HepG2 (cell line): ENCODE data around the gene TBC1D26. TPM values are rescaled to one million over a fixed set of nuclear protein-coding genes. Genes with fewer than 3 reads are reported as not detected.

ENCODE experiments used
- ATAC-seq: fragments of 200-7000 bp; cut with Tn5 transposase; 3 replicates; pipeline ENCODE4 v1.9.1; 2020; ENCODE audit warnings: mild to moderate bottlenecking, moderate library complexity
- BruUV-seq: library from RNA; stranded (reverse); fragments of 400-500 nt; replicated peaks from 2 replicates; lab custom pipeline; 2021; lab: Mats Ljungman, UMichigan
- CTCF ChIA-PET: fragments of 300-600 bp; formaldehyde crosslinking; extraction: SDS; loops from one replicate; lab custom pipeline; 2021; ENCODE audit warnings: low total read pairs, inconsistent platforms, low intra/inter-chr PET ratio; lab: Yijun Ruan, JAX
- POLR2A ChIA-PET: fragments of 350-600 bp; sonication (Branson Sonifier 250); formaldehyde crosslinking; loops from one replicate; lab custom pipeline; 2020; ENCODE audit warnings: antibody characterized with exemption, inconsistent platforms; lab: Yijun Ruan, JAX
- DNase-seq: peaks from one replicate; pipeline ENCODE4 v3.0.0-alpha.2; 2015; ENCODE audit warnings: low spot score
- FAIRE-seq: peaks from 3 replicates; lab custom pipeline; 2011; peaks lifted over from hg19 to GRCh38; lab: Jason Lieb, UNC
- H2AFZ ChIP-seq: one replicate; pipeline ENCODE4 v1.6.1; 2011; ENCODE audit warnings: low read length, inconsistent platforms
- H3K27ac ChIP-seq: fragments of 300-600 bp; 3 replicates; pipeline ENCODE4 v1.8.0; 2011; ENCODE audit warnings: mixed run types, mild to moderate bottlenecking, mixed read lengths, low read length, inconsistent platforms; ENCODE audit not compliant: insufficient read depth; ENCODE audit errors: extremely low read length
- H3K27me3 ChIP-seq, 2 experiments: fragments of 200-600 bp in 1 of 2; 2 replicates in 1 of 2; 3 replicates in 1 of 2; pipeline versions ENCODE4 v1.6.0 to v1.8.0; 2011; ENCODE audit warnings: low read length in 2 of 2, mild to moderate bottlenecking in 2 of 2, moderate library complexity in 2 of 2, inconsistent platforms in 1 of 2; ENCODE audit not compliant: insufficient read depth in 2 of 2, control insufficient read depth in 1 of 2
- H3K36me3 ChIP-seq, 2 experiments: fragments of 200-600 bp in 1 of 2; replicated peaks in 1 of 2; 2 replicates in 1 of 2; 3 replicates in 1 of 2; pipeline versions ENCODE4 v1.5.1 to v1.8.0; 2011; ENCODE audit warnings: low read length in 2 of 2, inconsistent platforms in 1 of 2; ENCODE audit not compliant: insufficient read depth in 2 of 2, control insufficient read depth in 1 of 2
- H3K4me1 ChIP-seq: 2 replicates; pipeline ENCODE4 v1.5.1; 2012; ENCODE audit warnings: low read length, inconsistent platforms; ENCODE audit not compliant: insufficient read depth
- H3K4me2 ChIP-seq: 2 replicates; pipeline ENCODE4 v1.6.0; 2011; ENCODE audit warnings: low read depth, low read length, inconsistent platforms
- H3K4me3 ChIP-seq, 3 experiments: fragments of 200-600 bp in 1 of 3; sonication (generic), shearing (Covaris generic) in 1 of 3; replicated peaks in 1 of 3; 2 replicates each; pipeline ENCODE4 v1.5.1; 2011 to 2016; ENCODE audit warnings: low read length in 3 of 3, inconsistent platforms in 2 of 3, low read depth in 2 of 3, mild to moderate bottlenecking in 2 of 3, control low read depth in 1 of 3, mixed read lengths in 1 of 3; ENCODE audit not compliant: insufficient read depth in 1 of 3
- H3K79me2 ChIP-seq: one replicate; pipeline ENCODE4 v1.6.1; 2011; ENCODE audit warnings: low read length, inconsistent platforms; ENCODE audit not compliant: insufficient read depth
- H3K9ac ChIP-seq: 2 replicates; pipeline ENCODE4 v1.6.0; 2011; ENCODE audit warnings: mild to moderate bottlenecking, low read depth, low read length, inconsistent platforms; ENCODE audit not compliant: insufficient read depth
- H3K9me3 ChIP-seq: 2 replicates; pipeline ENCODE4 v1.5.1; 2012; ENCODE audit warnings: mild to moderate bottlenecking, low read length
- H4K20me1 ChIP-seq: 2 replicates; pipeline ENCODE4 v1.6.0; 2011; ENCODE audit warnings: inconsistent platforms, mild to moderate bottlenecking, low read length, moderate library complexity; ENCODE audit not compliant: insufficient read depth
- NFIB ChIP-seq: sonication (generic); formaldehyde crosslinking; IDR thresholded peaks from 2 replicates; pipeline ENCODE4 v1.9.0; 2021; ENCODE audit warnings: missing genetic modification reagents, mild to moderate bottlenecking, borderline replicate concordance
- NR1H2 ChIP-seq: sonication (generic); formaldehyde crosslinking; IDR thresholded peaks from 2 replicates; pipeline ENCODE4 v1.8.1; 2022; ENCODE audit warnings: low read depth, missing genetic modification reagents, borderline replicate concordance
- SP140L ChIP-seq: sonication (generic); formaldehyde crosslinking; IDR thresholded peaks from 2 replicates; pipeline ENCODE4 v1.4.0; 2020; ENCODE audit warnings: missing genetic modification reagents, borderline replicate concordance
- TBX2 ChIP-seq: sonication (generic); formaldehyde crosslinking; IDR thresholded peaks from 2 replicates; pipeline ENCODE4 v1.5.0; 2020; ENCODE audit warnings: missing genetic modification reagents, mild to moderate bottlenecking, borderline replicate concordance
- TEAD2 ChIP-seq: sonication (generic); formaldehyde crosslinking; IDR thresholded peaks from 2 replicates; pipeline ENCODE4 v1.9.0; 2021; ENCODE audit warnings: missing genetic modification reagents
- ZNF232 ChIP-seq: sonication (generic); formaldehyde crosslinking; IDR thresholded peaks from 2 replicates; pipeline ENCODE4 v1.4.0; 2020; ENCODE audit warnings: missing genetic modification reagents, borderline replicate concordance
- ZNF33A ChIP-seq: sonication (generic); formaldehyde crosslinking; IDR thresholded peaks from 2 replicates; pipeline ENCODE4 v1.5.1; 2020; ENCODE audit warnings: missing genetic modification reagents, mild to moderate bottlenecking, moderate library complexity, borderline replicate concordance
- ZNF556 ChIP-seq: sonication (generic); formaldehyde crosslinking; IDR thresholded peaks from 2 replicates; pipeline ENCODE4 v1.4.0; 2020; ENCODE audit warnings: mild to moderate bottlenecking, missing genetic modification reagents, borderline replicate concordance
- ZNF564 ChIP-seq: sonication (generic); formaldehyde crosslinking; IDR thresholded peaks from 2 replicates; pipeline ENCODE4 v1.8.1; 2023; ENCODE audit warnings: mild to moderate bottlenecking, missing genetic modification reagents
- ZNF572 ChIP-seq: sonication (generic); formaldehyde crosslinking; IDR thresholded peaks from 2 replicates; pipeline ENCODE4 v1.5.1; 2020; ENCODE audit warnings: mild to moderate bottlenecking, missing genetic modification reagents
- ZNF777 ChIP-seq: sonication (generic); formaldehyde crosslinking; IDR thresholded peaks from 2 replicates; pipeline ENCODE4 v1.4.0; 2020; ENCODE audit warnings: missing genetic modification reagents
- WGBS: methylation state at CpG from one replicate; pipeline ENCODE4 v1.1.6; 2017; ENCODE audit warnings: low lambda C conversion rate; 5-methylcytosine and 5-hydroxymethylcytosine counted together
- in situ Hi-C: cut with HindIII; loops from 2 replicates; pipeline ENCODE4 v1.10.0; 2017; ENCODE audit warnings: low pct_unique_long_range_greater_than_20kb; ENCODE audit not compliant: extremely low pct_ligation_motif_present
- intact Hi-C: fragments of 100-400 bp; cut with micrococcal nuclease; formaldehyde crosslinking; loops from one replicate; pipeline ENCODE4 v1.10.0; 2022; ENCODE audit not compliant: unreplicated experiment
- polyA plus RNA-seq, 8 experiments: library from polyadenylated mRNA; depleted of rRNA in 3 of 8; stranded (reverse) in 7 of 8; unstranded in 1 of 8; fragments of >200 nt; fragmentation: Illumina TruSeq in 4 of 8; extraction: Trizol in 4 of 8; gene quantifications; 2 replicates each; pipeline versions ENCODE4 v1.2.1 to v1.2.3, GENCODE V29; 2011 to 2016; ENCODE audit warnings: low read depth in 4 of 8, missing spikeins in 1 of 8, mixed read lengths in 1 of 8; ENCODE audit not compliant: insufficient read depth in 1 of 8
- total RNA-seq, 5 experiments: library from RNA; depleted of rRNA; stranded (reverse); fragments of >200 nt; fragmentation: Illumina TruSeq; extraction: Trizol; gene quantifications; 2 replicates each; pipeline ENCODE4 v1.2.3, GENCODE V29; 2016; ENCODE audit warnings: low read depth in 1 of 5
- TF ChIP-seq, protein P1 (sequence below): sonication (generic); formaldehyde crosslinking; IDR thresholded peaks from 2 replicates; pipeline ENCODE4 v1.4.0; 2020; ENCODE audit warnings: missing genetic modification reagents
- TF ChIP-seq, protein P2 (sequence below): sonication (generic); formaldehyde crosslinking; IDR thresholded peaks from 2 replicates; pipeline ENCODE4 v1.5.1; 2020; ENCODE audit warnings: missing genetic modification reagents, mild to moderate bottlenecking, borderline replicate concordance
- TF ChIP-seq, protein P3 (sequence below): sonication (generic); formaldehyde crosslinking; IDR thresholded peaks from 2 replicates; pipeline ENCODE4 v1.8.0; 2022; ENCODE audit warnings: missing genetic modification reagents, mild to moderate bottlenecking, borderline replicate concordance
- TF ChIP-seq, protein P4 (sequence below): IDR thresholded peaks from 2 replicates; pipeline ENCODE4 v1.6.1; 2016
- TF ChIP-seq, protein P5 (sequence below): sonication (generic); formaldehyde crosslinking; IDR thresholded peaks from 2 replicates; pipeline ENCODE4 v1.4.0; 2020; ENCODE audit warnings: mild to moderate bottlenecking, missing genetic modification reagents

Gene TBC1D26
- total and polyA plus RNA-seq, 2 of the 13 experiments (the other 11 are each of a cell fraction or from before 2014, with no cell fraction given), result 0.33 TPM; not detected in 1

DNA sequence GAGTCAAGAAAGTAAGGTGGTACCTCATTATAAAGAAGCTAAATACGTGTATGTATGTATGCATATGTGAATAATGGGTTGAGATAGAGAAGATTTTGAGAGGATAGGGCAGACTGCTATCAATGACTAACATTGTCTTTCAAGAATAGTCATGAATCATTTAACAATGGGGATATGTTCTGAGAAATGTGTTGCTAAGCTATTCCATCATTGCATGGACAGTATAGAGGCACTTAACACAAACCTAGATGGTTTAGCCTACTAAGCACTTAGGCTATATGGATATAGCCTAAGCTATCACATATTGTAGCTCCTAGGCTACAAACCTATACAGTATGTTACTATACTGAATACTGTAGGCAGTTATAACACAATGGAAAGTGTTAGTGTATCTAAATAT is 45.2 kb downstream of the TBC1D26 start:
- FAIRE-seq (no peak), ATAC-seq (no peak), DNase-seq (no peak)
- no peaks in the 10 kb centered on the region for H3K36me3 ChIP-seq
- WGBS, result 3% methylated on average over 1 of the region's 1 CpG
- CTCF ChIA-PET, result no interaction called here
- intact Hi-C loops (no loop called here), in situ Hi-C loops (no loop called here)
- POLR2A ChIA-PET, result no interaction called here
- no peaks in the 10 kb centered on the region for H3K79me2 ChIP-seq
- no peak overlapping the region for H3K4me2 ChIP-seq
- no peaks in the 10 kb centered on the region for H4K20me1 ChIP-seq
- H3K9ac ChIP-seq, result no peak overlapping the region
- H3K27ac ChIP-seq, result no peak overlapping the region
- no TSS peak for BruUV-seq
- no peak overlapping the region for H3K4me3 ChIP-seq
- H3K4me1 ChIP-seq, result no peaks in the 10 kb centered on the region
- H3K9me3 ChIP-seq, result peaks cover 16% of the 10 kb centered on the region
- no peak for TF ChIP-seq ZNF777 (CRISPR knock-in tag)
- TF ChIP-seq, protein P1, sequence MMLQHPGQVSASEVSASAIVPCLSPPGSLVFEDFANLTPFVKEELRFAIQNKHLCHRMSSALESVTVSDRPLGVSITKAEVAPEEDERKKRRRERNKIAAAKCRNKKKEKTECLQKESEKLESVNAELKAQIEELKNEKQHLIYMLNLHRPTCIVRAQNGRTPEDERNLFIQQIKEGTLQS, result no peak
- TF ChIP-seq TEAD2, result no peak
- TF ChIP-seq, protein P2, sequence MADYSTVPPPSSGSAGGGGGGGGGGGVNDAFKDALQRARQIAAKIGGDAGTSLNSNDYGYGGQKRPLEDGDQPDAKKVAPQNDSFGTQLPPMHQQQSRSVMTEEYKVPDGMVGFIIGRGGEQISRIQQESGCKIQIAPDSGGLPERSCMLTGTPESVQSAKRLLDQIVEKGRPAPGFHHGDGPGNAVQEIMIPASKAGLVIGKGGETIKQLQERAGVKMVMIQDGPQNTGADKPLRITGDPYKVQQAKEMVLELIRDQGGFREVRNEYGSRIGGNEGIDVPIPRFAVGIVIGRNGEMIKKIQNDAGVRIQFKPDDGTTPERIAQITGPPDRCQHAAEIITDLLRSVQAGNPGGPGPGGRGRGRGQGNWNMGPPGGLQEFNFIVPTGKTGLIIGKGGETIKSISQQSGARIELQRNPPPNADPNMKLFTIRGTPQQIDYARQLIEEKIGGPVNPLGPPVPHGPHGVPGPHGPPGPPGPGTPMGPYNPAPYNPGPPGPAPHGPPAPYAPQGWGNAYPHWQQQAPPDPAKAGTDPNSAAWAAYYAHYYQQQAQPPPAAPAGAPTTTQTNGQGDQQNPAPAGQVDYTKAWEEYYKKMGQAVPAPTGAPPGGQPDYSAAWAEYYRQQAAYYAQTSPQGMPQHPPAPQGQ (CRISPR knock-in tag), result no peak
- TF ChIP-seq SP140L (CRISPR knock-in tag), result no peak
- TF ChIP-seq, protein P3, sequence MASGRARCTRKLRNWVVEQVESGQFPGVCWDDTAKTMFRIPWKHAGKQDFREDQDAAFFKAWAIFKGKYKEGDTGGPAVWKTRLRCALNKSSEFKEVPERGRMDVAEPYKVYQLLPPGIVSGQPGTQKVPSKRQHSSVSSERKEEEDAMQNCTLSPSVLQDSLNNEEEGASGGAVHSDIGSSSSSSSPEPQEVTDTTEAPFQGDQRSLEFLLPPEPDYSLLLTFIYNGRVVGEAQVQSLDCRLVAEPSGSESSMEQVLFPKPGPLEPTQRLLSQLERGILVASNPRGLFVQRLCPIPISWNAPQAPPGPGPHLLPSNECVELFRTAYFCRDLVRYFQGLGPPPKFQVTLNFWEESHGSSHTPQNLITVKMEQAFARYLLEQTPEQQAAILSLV (CRISPR knock-in tag), result no peak
- no peak for TF ChIP-seq ZNF556 (CRISPR knock-in tag)
- TF ChIP-seq, protein P4, sequence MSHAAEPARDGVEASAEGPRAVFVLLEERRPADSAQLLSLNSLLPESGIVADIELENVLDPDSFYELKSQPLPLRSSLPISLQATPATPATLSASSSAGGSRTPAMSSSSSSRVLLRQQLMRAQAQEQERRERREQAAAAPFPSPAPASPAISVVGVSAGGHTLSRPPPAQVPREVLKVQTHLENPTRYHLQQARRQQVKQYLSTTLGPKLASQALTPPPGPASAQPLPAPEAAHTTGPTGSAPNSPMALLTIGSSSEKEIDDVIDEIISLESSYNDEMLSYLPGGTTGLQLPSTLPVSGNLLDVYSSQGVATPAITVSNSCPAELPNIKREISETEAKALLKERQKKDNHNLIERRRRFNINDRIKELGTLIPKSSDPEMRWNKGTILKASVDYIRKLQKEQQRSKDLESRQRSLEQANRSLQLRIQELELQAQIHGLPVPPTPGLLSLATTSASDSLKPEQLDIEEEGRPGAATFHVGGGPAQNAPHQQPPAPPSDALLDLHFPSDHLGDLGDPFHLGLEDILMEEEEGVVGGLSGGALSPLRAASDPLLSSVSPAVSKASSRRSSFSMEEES, result no peak
- TF ChIP-seq ZNF33A, result no peak
- TF ChIP-seq ZNF232 (CRISPR knock-in tag), result no peak
- no peak for TF ChIP-seq ZNF564 (CRISPR knock-in tag)
- no peak for TF ChIP-seq NR1H2 (CRISPR knock-in tag)
- TF ChIP-seq ZNF572 (CRISPR knock-in tag), result no peak
- TF ChIP-seq, protein P5, sequence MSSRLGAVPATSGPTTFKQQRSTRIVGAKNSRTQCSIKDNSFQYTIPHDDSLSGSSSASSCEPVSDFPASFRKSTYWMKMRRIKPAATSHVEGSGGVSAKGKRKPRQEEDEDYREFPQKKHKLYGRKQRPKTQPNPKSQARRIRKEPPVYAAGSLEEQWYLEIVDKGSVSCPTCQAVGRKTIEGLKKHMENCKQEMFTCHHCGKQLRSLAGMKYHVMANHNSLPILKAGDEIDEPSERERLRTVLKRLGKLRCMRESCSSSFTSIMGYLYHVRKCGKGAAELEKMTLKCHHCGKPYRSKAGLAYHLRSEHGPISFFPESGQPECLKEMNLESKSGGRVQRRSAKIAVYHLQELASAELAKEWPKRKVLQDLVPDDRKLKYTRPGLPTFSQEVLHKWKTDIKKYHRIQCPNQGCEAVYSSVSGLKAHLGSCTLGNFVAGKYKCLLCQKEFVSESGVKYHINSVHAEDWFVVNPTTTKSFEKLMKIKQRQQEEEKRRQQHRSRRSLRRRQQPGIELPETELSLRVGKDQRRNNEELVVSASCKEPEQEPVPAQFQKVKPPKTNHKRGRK, result no peak
- TF ChIP-seq TBX2 (CRISPR knock-in tag), result no peak
- TF ChIP-seq NFIB (CRISPR knock-in tag), result no peak
- no peak overlapping the region for H2AFZ ChIP-seq
- H3K27me3 ChIP-seq, result no peaks in the 10 kb centered on the region
